A673 (cell line): ENCODE results near the gene TMEM178B. TPM values are rescaled to one million over a fixed set of nuclear protein-coding genes. Genes with fewer than 3 reads are reported as not detected.

Source experiments
- BruUV-seq: library from RNA; stranded (reverse); fragments of 400-500 nt; replicated peaks from 2 replicates; lab custom pipeline; 2021; lab: Mats Ljungman, UMichigan
- CTCF ChIA-PET: fragments of 300-600 bp; sonication (Branson Sonifier 250); formaldehyde crosslinking; loops from one replicate; lab custom pipeline; 2022; ENCODE audit warnings: antibody characterized with exemption; lab: Charles Lee
- POLR2A ChIA-PET: fragments of 300-600 bp; sonication (Branson Sonifier 250); formaldehyde crosslinking; loops from one replicate; lab custom pipeline; 2022; ENCODE audit warnings: antibody characterized with exemption; ENCODE audit not compliant: low non-redundant PET; lab: Charles Lee
- DNase-seq: peaks from one replicate; pipeline ENCODE4 v3.0.0-alpha.2; 2015; ENCODE audit warnings: low spot score
- H3K27ac ChIP-seq: fragments of 200-600 bp; sonication (generic); 2 replicates; pipeline ENCODE4 v1.5.1; 2016; ENCODE audit warnings: mixed run types, low read depth, mild to moderate bottlenecking, mixed read lengths, antibody characterized with exemption, low read length; ENCODE audit not compliant: poor library complexity, severe bottlenecking
- H3K27me3 ChIP-seq: fragments of 200-600 bp; sonication (generic); replicated peaks from 2 replicates; pipeline ENCODE4 v1.6.1; 2017; ENCODE audit warnings: mixed run types, low read depth, mild to moderate bottlenecking, mixed read lengths, antibody characterized with exemption, low read length; ENCODE audit not compliant: insufficient read depth, poor library complexity
- H3K36me3 ChIP-seq: fragments of 200-600 bp; sonication (generic); 2 replicates; pipeline ENCODE4 v1.6.1; 2016; ENCODE audit warnings: mixed run types, mild to moderate bottlenecking, mixed read lengths, antibody characterized with exemption, low read length; ENCODE audit not compliant: insufficient read depth, poor library complexity, severe bottlenecking
- H3K4me1 ChIP-seq: fragments of 200-600 bp; sonication (generic); 2 replicates; pipeline ENCODE4 v1.6.1; 2017; ENCODE audit warnings: mixed run types, mild to moderate bottlenecking, mixed read lengths, antibody characterized with exemption, low read length; ENCODE audit not compliant: insufficient read depth, poor library complexity, severe bottlenecking
- H3K4me3 ChIP-seq: fragments of 200-600 bp; sonication (generic); 2 replicates; pipeline ENCODE4 v1.5.1; 2016; ENCODE audit warnings: low read depth, mixed run types, mild to moderate bottlenecking, mixed read lengths, low read length; ENCODE audit not compliant: poor library complexity, severe bottlenecking
- H3K9me3 ChIP-seq: fragments of 200-600 bp; sonication (generic); 2 replicates; pipeline ENCODE4 v1.6.1; 2016; ENCODE audit warnings: mixed run types, low read depth, mild to moderate bottlenecking, mixed read lengths, antibody characterized with exemption, low read length; ENCODE audit not compliant: poor library complexity, severe bottlenecking
- EZH2 ChIP-seq: fragments of 200-600 bp; sonication (generic); IDR thresholded peaks from 2 replicates; pipeline ENCODE4 v1.6.1; 2017; ENCODE audit warnings: borderline replicate concordance, low read depth, mild to moderate bottlenecking, mixed read lengths, antibody characterized with exemption, low read length; ENCODE audit not compliant: poor library complexity, severe bottlenecking
- intact Hi-C: fragments of 100-400 bp; cut with micrococcal nuclease; formaldehyde crosslinking; loops from one replicate; pipeline ENCODE4 v1.10.0; 2022; ENCODE audit not compliant: unreplicated experiment
- total RNA-seq: library from RNA; stranded (reverse); gene quantifications from 2 replicates; pipeline ENCODE4 v1.2.3, GENCODE V29; 2021
- TF ChIP-seq, protein P1 (sequence below): fragments of 300-800, 200-600 bp; sonication (generic); conservative IDR thresholded peaks from 2 replicates; pipeline ENCODE4 v1.5.1; 2017; ENCODE audit warnings: low read depth, mild to moderate bottlenecking, antibody characterized with exemption, low read length, moderate library complexity, mixed read lengths

The TMEM178B gene
- total RNA-seq, 1 experiment from 2014 or later = 2.8 TPM

DNA sequence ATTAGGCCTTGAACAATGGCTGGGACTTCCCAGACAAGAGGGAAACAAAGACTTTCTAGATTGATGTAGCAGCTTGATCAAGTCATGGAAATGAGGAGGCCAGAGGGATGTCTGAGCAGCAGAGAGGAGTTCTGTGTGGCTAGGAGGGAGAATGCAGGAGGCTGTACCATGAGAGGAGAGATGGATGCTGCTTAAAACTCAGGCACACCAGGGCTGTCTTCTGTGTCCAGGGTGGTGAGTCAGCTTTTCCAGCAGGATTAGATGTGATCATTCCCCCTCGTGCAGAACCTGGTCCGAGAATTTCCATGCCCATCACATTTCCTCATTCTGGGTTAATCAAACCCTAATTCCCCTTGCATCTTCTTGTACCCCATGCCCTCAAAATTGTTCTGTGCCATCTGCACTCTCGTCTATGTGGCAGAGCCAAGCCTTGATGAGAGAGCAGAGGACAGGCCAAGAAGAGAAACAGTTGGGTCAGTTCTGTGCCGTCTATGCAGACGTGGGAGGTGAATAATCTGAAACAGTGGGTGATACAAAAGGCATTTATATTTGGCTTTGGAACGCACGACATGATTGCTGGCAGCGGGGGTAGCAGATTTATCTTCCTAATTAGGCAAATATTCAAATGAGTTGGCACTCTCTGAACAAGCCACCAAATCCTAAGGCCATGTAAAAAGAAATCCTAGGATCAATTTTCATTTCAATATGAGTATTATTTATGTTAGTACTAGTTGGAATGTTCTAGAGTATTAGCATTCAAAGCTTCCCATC is 160.7 kb downstream of the TMEM178B start:
- intact Hi-C loops = loop anchor here (5.0 kb wide), 1 partner anchor 422 kb away; no protein-coding TSS in a partner anchor
- H3K27me3 ChIP-seq = no peaks in the 10 kb centered on the region
- no TSS peak for BruUV-seq
- no peak overlapping the region for H3K4me3 ChIP-seq
- ChIA-PET CTCF (no interaction called here), POLR2A (interaction anchor here (0.6 kb wide), 1 partner anchor 560 kb away, joined by 3 read pairs; no protein-coding TSS in a partner anchor)
- H3K27ac ChIP-seq = no peak overlapping the region
- no peaks in the 10 kb centered on the region for H3K9me3 ChIP-seq
- no peaks in the 10 kb centered on the region for H3K36me3 ChIP-seq
- TF ChIP-seq, protein P1, sequence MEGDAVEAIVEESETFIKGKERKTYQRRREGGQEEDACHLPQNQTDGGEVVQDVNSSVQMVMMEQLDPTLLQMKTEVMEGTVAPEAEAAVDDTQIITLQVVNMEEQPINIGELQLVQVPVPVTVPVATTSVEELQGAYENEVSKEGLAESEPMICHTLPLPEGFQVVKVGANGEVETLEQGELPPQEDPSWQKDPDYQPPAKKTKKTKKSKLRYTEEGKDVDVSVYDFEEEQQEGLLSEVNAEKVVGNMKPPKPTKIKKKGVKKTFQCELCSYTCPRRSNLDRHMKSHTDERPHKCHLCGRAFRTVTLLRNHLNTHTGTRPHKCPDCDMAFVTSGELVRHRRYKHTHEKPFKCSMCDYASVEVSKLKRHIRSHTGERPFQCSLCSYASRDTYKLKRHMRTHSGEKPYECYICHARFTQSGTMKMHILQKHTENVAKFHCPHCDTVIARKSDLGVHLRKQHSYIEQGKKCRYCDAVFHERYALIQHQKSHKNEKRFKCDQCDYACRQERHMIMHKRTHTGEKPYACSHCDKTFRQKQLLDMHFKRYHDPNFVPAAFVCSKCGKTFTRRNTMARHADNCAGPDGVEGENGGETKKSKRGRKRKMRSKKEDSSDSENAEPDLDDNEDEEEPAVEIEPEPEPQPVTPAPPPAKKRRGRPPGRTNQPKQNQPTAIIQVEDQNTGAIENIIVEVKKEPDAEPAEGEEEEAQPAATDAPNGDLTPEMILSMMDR = no peak
- no peak for TF ChIP-seq EZH2
- DNase-seq = no peak
- peaks cover 2% of the 10 kb centered on the region for H3K4me1 ChIP-seq

DNA sequence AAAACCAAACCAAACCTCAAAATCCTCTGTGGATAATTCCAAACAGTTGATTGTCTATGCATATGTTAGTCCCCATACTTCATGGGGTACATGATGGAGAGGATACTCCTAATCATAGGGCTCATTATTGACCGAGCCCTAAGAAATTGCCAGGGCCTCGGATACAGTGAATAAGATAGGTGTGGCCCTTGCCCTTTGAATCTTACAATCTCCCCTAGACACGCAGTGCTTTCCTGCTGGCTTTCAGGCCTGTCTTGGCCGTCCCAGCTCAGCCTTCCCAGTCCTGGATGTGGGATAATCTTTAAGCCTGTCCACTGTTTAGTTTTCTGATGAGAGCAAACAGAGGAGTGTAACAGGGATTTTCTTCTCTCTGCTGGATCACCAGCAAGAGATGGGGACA is 161.8 kb downstream of the TMEM178B start:
- no peak overlapping the region for H3K27ac ChIP-seq
- ChIA-PET POLR2A (no interaction called here), CTCF (no interaction called here)
- no TSS peak for BruUV-seq
- peaks cover 2% of the 10 kb centered on the region for H3K4me1 ChIP-seq
- DNase-seq = no peak
- intact Hi-C loops = no loop called here
- H3K27me3 ChIP-seq = no peaks in the 10 kb centered on the region
- no peak overlapping the region for H3K4me3 ChIP-seq
- H3K36me3 ChIP-seq = no peaks in the 10 kb centered on the region
- no peak for TF ChIP-seq EZH2
- TF ChIP-seq, protein P1 = no peak
- H3K9me3 ChIP-seq = no peaks in the 10 kb centered on the region

DNA sequence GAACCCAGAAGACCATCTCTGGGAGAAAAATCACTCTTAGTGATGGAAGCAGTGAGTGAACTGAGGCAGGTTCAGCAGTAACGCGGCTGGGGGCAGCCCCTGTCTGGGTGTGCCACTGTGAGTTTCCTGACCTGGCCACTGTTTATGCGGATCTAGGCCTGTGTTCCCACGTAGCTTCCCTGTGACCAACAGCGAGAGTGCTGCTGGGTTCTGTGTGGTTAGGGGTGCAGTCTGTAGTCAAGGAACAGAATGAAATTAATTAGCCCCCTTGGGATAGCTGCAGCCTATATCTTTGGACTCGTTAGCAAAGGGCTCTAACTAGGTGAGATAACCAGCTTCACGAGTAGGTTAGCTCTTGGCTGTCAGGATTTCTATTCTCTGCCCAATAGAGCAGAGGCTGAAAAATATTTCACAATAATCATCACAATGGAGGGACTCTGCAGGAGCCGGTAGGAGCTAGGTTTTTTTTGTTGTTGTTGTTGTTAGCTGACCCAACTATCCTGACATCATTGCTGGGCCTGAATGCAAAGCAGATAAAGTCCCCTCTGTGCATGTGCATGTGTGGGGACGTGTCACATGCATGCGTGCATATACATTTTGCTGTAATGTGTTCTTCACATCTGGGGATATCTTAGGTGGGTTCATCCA is 164.9 kb downstream of the TMEM178B start:
- TF ChIP-seq, protein P1 = no peak
- TF ChIP-seq EZH2 = no peak
- no peak for DNase-seq

More for the DNA sequence above, 164.9 kb downstream of the TMEM178B start:
- Histone ChIP-seq H3K9me3 (no peaks in the 10 kb centered on the region), H3K27ac (no peak overlapping the region), H3K4me1 (no peaks in the 10 kb centered on the region), H3K36me3 (no peaks in the 10 kb centered on the region), H3K4me3 (no peak overlapping the region), H3K27me3 (no peaks in the 10 kb centered on the region)
- POLR2A ChIA-PET = no interaction called here
- no TSS peak for BruUV-seq
- intact Hi-C loops = no loop called here
- CTCF ChIA-PET = no interaction called here
